BJ (cell line): Measurements from ENCODE around the gene BRF1. TPM values are rescaled to one million over a fixed set of nuclear protein-coding genes. Genes with fewer than 3 reads are reported as not detected.

Experiments
- CTCF ChIA-PET: fragments of 350-600 bp; formaldehyde crosslinking; extraction: SDS; loops from one replicate; lab custom pipeline; 2021; ENCODE audit warnings: antibody characterized with exemption, inconsistent platforms; lab: Yijun Ruan, JAX
- POLR2A ChIA-PET: fragments of 300-600 bp; sonication (Branson Sonifier 250); formaldehyde crosslinking; extraction: SDS; loops from one replicate; lab custom pipeline; 2021; ENCODE audit warnings: antibody characterized with exemption; lab: Charles Lee
- DNase-seq: peaks from one replicate; pipeline ENCODE4 v3.0.0-alpha.2; 2011; ENCODE audit warnings: low read depth
- H3K27me3 ChIP-seq: 2 replicates; pipeline ENCODE4 v1.6.0; 2011; ENCODE audit warnings: low read length; ENCODE audit not compliant: control insufficient read depth, insufficient read depth
- H3K36me3 ChIP-seq: 2 replicates; pipeline ENCODE4 v1.5.1; 2011; ENCODE audit warnings: low read length; ENCODE audit not compliant: control insufficient read depth, insufficient read depth
- H3K4me3 ChIP-seq: 2 replicates; pipeline ENCODE4 v1.5.1; 2011; ENCODE audit warnings: low read depth, mild to moderate bottlenecking, control low read depth, low read length
- polyA plus RNA-seq: library from polyadenylated mRNA; depleted of rRNA; stranded (reverse); fragments of >200 nt; gene quantifications from 2 replicates; pipeline ENCODE4 v1.2.3, GENCODE V29; 2011
- TF ChIP-seq, protein P1 (sequence below): IDR thresholded peaks from 2 replicates; pipeline ENCODE4 v1.5.1; 2011; ENCODE audit warnings: low read depth, mild to moderate bottlenecking, control low read depth, inconsistent platforms, low read length, moderate library complexity; ENCODE audit not compliant: insufficient read depth

BRF1 gene
- polyA plus RNA-seq, 1 experiment: 8.2 TPM

DNA sequence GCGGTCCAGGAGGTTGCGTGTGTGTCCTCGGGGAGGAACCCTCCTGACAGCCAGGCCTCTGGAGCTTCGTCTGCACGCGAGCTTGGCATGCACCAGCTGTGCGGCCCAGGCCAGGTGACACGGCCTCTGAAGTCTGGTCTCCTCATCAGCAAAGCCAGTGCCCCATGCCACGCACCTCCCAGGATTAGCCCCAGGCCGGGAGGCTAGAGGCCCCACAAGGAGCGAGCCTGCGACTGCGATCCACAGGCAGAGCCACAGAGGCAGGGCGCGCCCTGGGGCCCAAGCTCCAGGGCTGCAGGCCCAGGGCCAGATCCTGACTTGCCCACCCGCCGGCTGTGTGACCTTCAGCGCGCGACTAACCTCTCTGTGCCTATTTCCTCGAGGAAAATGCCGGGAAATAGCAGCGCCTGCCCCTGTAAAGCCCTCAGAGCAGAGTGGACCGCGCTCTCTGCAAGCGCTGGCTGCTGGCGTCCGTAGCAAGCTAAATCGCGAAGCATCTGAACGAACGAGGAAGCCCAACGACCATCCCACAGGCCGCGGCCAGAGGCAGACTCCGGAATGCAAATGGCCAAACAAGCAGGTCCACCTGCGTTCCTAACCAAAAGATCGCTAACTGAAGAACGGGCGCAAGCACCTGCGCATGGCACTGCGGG is 53.0 kb downstream of the BRF1 start:
- ChIA-PET POLR2A (no interaction called here), CTCF (interaction anchor here (0.6 to 1.6 kb wide), 5 partner anchors 11 to 125 kb away, joined by 3 to 4 read pairs (median 3); no protein-coding TSS in a partner anchor)
- TF ChIP-seq, protein P1, sequence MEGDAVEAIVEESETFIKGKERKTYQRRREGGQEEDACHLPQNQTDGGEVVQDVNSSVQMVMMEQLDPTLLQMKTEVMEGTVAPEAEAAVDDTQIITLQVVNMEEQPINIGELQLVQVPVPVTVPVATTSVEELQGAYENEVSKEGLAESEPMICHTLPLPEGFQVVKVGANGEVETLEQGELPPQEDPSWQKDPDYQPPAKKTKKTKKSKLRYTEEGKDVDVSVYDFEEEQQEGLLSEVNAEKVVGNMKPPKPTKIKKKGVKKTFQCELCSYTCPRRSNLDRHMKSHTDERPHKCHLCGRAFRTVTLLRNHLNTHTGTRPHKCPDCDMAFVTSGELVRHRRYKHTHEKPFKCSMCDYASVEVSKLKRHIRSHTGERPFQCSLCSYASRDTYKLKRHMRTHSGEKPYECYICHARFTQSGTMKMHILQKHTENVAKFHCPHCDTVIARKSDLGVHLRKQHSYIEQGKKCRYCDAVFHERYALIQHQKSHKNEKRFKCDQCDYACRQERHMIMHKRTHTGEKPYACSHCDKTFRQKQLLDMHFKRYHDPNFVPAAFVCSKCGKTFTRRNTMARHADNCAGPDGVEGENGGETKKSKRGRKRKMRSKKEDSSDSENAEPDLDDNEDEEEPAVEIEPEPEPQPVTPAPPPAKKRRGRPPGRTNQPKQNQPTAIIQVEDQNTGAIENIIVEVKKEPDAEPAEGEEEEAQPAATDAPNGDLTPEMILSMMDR: no peak
- Histone ChIP-seq H3K27me3 (no peaks in the 10 kb centered on the region), H3K36me3 (peaks cover 18% of the 10 kb centered on the region), H3K4me3 (peak overlapping the region; percentile 57)
- DNase-seq: peak; percentile 3

DNA sequence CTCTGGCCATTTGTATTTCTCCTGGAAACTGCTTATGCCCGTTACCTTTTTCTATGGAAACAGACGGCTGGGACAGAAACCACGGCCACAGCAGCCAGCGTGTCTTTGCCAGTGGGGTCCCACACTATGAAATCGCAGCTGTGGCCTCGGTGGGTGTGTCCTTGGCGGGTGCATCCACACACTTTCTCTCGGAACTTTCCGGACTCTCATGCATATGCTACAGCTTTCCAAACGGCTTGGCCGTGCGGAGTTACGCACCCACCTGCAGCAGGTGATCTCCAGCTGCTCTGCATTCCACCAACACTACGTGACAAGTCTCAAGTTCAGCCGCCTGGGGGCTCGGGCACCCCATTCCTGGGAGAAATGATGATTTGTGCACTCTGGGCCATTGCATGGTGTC is 53.8 kb downstream of the BRF1 start:
- H3K36me3 ChIP-seq: peaks cover 16% of the 10 kb centered on the region
- no peak overlapping the region for H3K4me3 ChIP-seq
- DNase-seq: no peak
- TF ChIP-seq, protein P1: no peak
- ChIA-PET CTCF (interaction anchor here (1.0 to 1.6 kb wide), 3 partner anchors 12 to 126 kb away, joined by 3 read pairs; no protein-coding TSS in a partner anchor), POLR2A (no interaction called here)
- H3K27me3 ChIP-seq: no peaks in the 10 kb centered on the region

DNA sequence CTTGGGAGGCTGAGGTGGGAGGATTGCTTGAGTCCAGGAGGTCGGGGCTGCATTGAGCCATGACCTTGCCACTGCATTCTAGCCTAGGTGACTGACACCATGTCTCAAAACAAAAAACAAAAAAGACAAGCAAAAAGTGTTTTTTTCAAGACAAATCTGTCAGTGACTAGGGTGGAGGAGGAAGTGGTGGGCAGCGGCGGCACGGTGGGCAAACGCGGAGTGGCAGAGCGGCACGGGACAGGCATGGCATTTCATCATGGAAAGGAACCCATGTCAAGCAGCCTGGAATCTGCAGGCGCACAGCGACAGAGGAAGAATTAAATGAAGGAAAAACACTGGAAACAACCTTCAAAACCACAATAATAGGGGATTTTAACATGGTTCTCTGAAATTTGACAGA is 56.5 kb downstream of the BRF1 start:
- no peak overlapping the region for H3K4me3 ChIP-seq
- no peaks in the 10 kb centered on the region for H3K27me3 ChIP-seq
- H3K36me3 ChIP-seq: peaks cover 10% of the 10 kb centered on the region
- no peak for DNase-seq
- ChIA-PET POLR2A (no interaction called here), CTCF (interaction anchor here (0.6 kb wide), 1 partner anchor 73 kb away, joined by 3 read pairs; no protein-coding TSS in a partner anchor)
- TF ChIP-seq, protein P1: no peak

DNA sequence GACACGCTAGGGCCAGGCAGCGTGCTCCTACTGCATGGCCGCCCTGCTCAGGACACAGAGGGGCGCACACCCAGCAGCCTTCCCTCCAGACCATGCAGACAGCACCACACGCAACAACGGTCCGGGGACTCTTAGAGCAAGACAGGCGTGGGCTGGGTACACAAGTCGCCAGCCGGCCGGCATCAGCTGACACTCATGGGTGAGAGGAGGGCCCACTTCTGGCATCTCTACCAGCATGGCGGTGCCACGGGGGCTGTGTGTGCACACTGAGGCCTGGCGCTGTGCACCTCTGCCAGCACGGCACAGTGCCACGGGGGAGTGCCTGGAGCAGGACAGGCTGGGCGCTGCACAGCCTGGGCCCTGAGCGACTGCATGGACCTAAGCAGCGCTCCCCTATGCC is 59.2 kb downstream of the BRF1 start:
- Histone ChIP-seq H3K4me3 (no peak overlapping the region), H3K36me3 (peaks cover 9% of the 10 kb centered on the region), H3K27me3 (no peaks in the 10 kb centered on the region)
- POLR2A ChIA-PET: no interaction called here
- no peak for DNase-seq
- CTCF ChIA-PET: no interaction called here
- TF ChIP-seq, protein P1: no peak

DNA sequence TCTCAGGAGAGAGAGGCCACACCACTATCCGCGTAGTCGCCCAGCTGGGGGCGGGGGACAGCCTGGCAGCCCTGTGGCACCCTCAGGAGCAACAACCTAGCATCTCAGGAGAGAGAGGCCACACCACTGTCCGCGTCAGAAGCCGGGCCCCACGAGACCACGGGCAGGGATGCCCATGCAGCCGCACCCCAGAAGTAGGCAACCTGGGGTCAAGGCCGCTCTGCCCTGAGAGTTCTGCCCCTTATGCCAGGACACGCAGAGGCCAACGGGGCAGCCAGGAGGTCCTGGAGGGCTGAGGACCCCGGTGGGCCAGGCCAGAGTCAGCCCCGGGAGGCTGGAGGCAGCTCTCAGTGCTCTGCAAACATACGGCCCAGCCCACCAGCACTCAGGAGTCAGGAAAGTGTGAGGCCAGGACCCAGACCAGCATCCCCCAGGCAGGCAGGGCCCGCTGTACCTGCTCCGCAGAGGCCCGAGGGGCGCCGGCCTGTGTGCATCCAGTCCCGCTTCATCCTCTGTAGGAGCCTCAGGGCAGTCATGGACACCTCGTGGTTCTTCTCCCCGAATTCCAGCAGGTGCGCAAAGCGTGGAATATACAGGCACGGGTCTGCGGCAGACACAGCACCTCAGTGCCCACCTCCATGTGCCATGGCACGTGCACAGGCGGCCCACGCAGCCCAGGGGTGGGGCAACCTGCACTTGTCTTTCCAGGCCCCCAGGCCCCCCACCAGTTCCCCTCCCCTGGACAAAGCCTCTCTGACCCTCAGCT is 59.8 kb downstream of the BRF1 start:
- DNase-seq: no peak
- CTCF ChIA-PET: no interaction called here
- TF ChIP-seq, protein P1: no peak
- POLR2A ChIA-PET: no interaction called here
- Histone ChIP-seq H3K36me3 (peaks cover 9% of the 10 kb centered on the region), H3K4me3 (no peak overlapping the region), H3K27me3 (no peaks in the 10 kb centered on the region)
